Neuronal stem cell (in vitro differentiated cells): ENCODE measurements around the gene PRKN. TPM values are rescaled to one million over a fixed set of nuclear protein-coding genes. Genes with fewer than 3 reads are reported as not detected.

Experiments used
- DNase-seq: peaks from one replicate; pipeline ENCODE4 v3.0.0-alpha.2; 2013; ENCODE audit warnings: low spot score
- H2AFZ ChIP-seq: one replicate; pipeline ENCODE4 v1.6.1; 2013; ENCODE audit warnings: mild to moderate bottlenecking, low read length, inconsistent platforms
- H2AK5ac ChIP-seq: 2 replicates; pipeline ENCODE4 v1.6.1; 2013; ENCODE audit warnings: low read depth, mild to moderate bottlenecking, inconsistent platforms, low read length, moderate library complexity, mixed read lengths
- H2BK120ac ChIP-seq: 2 replicates; pipeline ENCODE4 v1.6.1; 2013; ENCODE audit warnings: low read depth, mild to moderate bottlenecking, inconsistent platforms, low read length, moderate library complexity, mixed read lengths
- H2BK12ac ChIP-seq: one replicate; pipeline ENCODE4 v1.6.1; 2013; ENCODE audit warnings: low read length, inconsistent platforms
- H2BK15ac ChIP-seq: 2 replicates; pipeline ENCODE4 v1.6.1; 2013; ENCODE audit warnings: mild to moderate bottlenecking, low read length, inconsistent platforms, mixed read lengths
- H2BK5ac ChIP-seq: one replicate; pipeline ENCODE4 v1.6.1; 2013; ENCODE audit warnings: inconsistent platforms, mild to moderate bottlenecking, low read length, moderate library complexity
- H3K14ac ChIP-seq: one replicate; pipeline ENCODE4 v1.6.1; 2013; ENCODE audit warnings: low read length, inconsistent platforms
- H3K18ac ChIP-seq: 2 replicates; pipeline ENCODE4 v1.6.1; 2013; ENCODE audit warnings: low read length, inconsistent platforms
- H3K23ac ChIP-seq: 2 replicates; pipeline ENCODE4 v1.6.1; 2013; ENCODE audit warnings: low read depth, mild to moderate bottlenecking, mixed read lengths, low read length, inconsistent platforms; ENCODE audit not compliant: poor library complexity
- H3K27ac ChIP-seq: replicated peaks from 3 replicates; pipeline ENCODE4 v1.5.1; 2013; ENCODE audit warnings: low read length, inconsistent platforms
- H3K27me3 ChIP-seq, 3 experiments: 2 replicates each; pipeline ENCODE4 v1.6.1; 2013; ENCODE audit warnings: low read length in 3 of 3, mild to moderate bottlenecking in 2 of 3, inconsistent platforms in 1 of 3, low read depth in 1 of 3, mixed read lengths in 1 of 3, moderate library complexity in 1 of 3; ENCODE audit not compliant: control insufficient read depth in 3 of 3, insufficient read depth in 3 of 3
- H3K36me3 ChIP-seq, 2 donors: replicated peaks in 1 of 2; 2 replicates each; pipeline ENCODE4 v1.6.1; 2013; ENCODE audit warnings: low read length in 2 of 2; ENCODE audit not compliant: control insufficient read depth in 2 of 2, insufficient read depth in 2 of 2
- H3K4ac ChIP-seq: 2 replicates; pipeline ENCODE4 v1.6.1; 2013; ENCODE audit warnings: inconsistent platforms, mild to moderate bottlenecking, low read length, moderate library complexity
- H3K4me1 ChIP-seq, 2 donors: 1 replicate in 1 of 2; 2 replicates in 1 of 2; pipeline ENCODE4 v1.6.1; 2013; ENCODE audit warnings: low read length in 2 of 2, low read depth in 1 of 2; ENCODE audit not compliant: control insufficient read depth in 2 of 2, insufficient read depth in 1 of 2
- H3K4me2 ChIP-seq: one replicate; pipeline ENCODE4 v1.6.1; 2013; ENCODE audit warnings: mild to moderate bottlenecking, low read length, inconsistent platforms; ENCODE audit not compliant: insufficient read depth, poor library complexity, severe bottlenecking
- H3K4me3 ChIP-seq, 2 donors: 2 replicates each; pipeline ENCODE4 v1.5.1; 2013; ENCODE audit warnings: low read length in 2 of 2, mild to moderate bottlenecking in 2 of 2, inconsistent platforms in 1 of 2, moderate library complexity in 1 of 2
- H3K79me1 ChIP-seq: one replicate; pipeline ENCODE4 v1.6.1; 2013; ENCODE audit warnings: low read depth, mild to moderate bottlenecking, inconsistent platforms, low read length, moderate library complexity
- H3K9ac ChIP-seq: one replicate; pipeline ENCODE4 v1.6.1; 2013; ENCODE audit warnings: mild to moderate bottlenecking, low read depth, low read length, inconsistent platforms; ENCODE audit not compliant: poor library complexity
- H3K9me3 ChIP-seq, 2 donors: replicated peaks in 1 of 2; 2 replicates each; pipeline versions ENCODE3 to v1.6.1; 2013; ENCODE audit warnings: low read length in 2 of 2, mild to moderate bottlenecking in 2 of 2, inconsistent platforms in 1 of 2, low read depth in 1 of 2, mixed read lengths in 1 of 2, moderate library complexity in 1 of 2; ENCODE audit not compliant: control insufficient read depth in 2 of 2, insufficient read depth in 1 of 2
- H4K8ac ChIP-seq: one replicate; pipeline ENCODE4 v1.6.1; 2013; ENCODE audit warnings: low read depth, mild to moderate bottlenecking, inconsistent platforms, low read length, moderate library complexity
- H4K91ac ChIP-seq: one replicate; pipeline ENCODE4 v1.6.1; 2013; ENCODE audit warnings: low read length, low read depth, mild to moderate bottlenecking, inconsistent platforms; ENCODE audit not compliant: poor library complexity
- WGBS, 2 donors: extraction: QIAGEN DNeasy Blood & Tissue Kit; methylation state at CpG; one replicate each; pipeline ENCODE4 v1.1.7; 2013; ENCODE audit warnings: missing lambda C conversion rate in 2 of 2, mixed read lengths in 1 of 2; ENCODE audit not compliant: insufficient read length in 2 of 2, insufficient replicate concordance in 1 of 2; ENCODE audit errors: extremely low coverage in 2 of 2; 5-methylcytosine and 5-hydroxymethylcytosine counted together
- polyA plus RNA-seq, 2 experiments: library from polyadenylated mRNA; stranded (reverse); fragments of 200-250 nt; gene quantifications; one replicate each; pipeline ENCODE4 v1.2.3, GENCODE V29; 2013

Gene PRKN
- 2.9 TPM for polyA plus RNA-seq (2013, experiment 1 of 2)
- 3.2 TPM for polyA plus RNA-seq (2013, experiment 2 of 2)

DNA sequence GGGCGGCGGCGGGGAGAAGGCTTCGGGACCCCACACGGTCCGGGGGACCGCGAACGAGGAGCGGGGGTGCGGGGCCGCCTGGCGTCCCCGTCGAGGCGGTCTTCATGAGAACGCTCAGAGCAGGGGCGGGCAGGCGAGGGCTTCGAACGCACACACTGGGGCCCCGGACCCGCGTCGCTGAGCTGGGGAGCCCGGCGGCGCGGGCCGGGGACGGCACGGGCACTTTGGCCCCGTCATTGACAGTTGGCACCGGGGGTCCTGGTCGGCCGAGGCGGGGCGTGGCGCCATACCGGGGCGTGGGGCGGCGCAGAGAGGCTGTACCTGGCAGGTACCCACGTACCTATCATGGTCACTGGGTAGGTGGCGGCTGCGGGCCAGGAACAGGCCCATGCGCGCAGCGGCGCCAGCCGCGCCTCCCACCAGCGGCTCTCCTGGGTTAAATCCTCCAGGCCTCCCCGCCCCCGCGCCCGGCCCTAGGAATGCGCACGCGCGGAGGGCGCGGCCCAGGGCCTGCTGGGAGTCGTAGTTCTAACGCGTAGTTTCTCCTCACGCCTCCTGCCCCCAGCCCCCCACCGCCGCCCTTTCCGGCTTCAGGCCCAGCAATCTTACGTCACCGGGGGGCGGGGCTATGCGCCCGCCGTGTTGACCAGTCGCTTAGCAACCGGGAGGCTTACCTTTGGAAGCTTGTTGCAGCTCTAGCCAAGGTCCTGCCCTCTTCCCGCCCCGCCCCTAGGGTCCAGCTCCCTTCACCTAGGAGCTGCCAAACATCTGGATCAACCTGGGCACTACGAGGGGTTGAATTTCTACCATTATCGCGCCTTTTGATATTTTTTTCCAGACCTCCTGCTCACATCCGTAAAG lies at the start of gene PRKN, which contains the start of gene PACRG:
PRKN (minus strand) TSS at position 445 of the 861 bp plus-strand sequence.
PACRG (plus strand) TSS at position 653 of the 861 bp plus-strand sequence.
- Histone ChIP-seq H2BK120ac (no peak within 1 kb of the TSS), H2AK5ac (no peak within 1 kb of the TSS), H3K27ac (peak within 1 kb of the TSS; percentile 31), H3K36me3 (no peaks in the 10 kb centered on the region), H2BK5ac (peak within 1 kb of the TSS; percentile 75), H2BK15ac (peak within 1 kb of the TSS; percentile 35), H3K4me3 (peak within 1 kb of the TSS; percentile 84 to 95), H3K27me3 (no peaks in the 10 kb centered on the region), H3K4me2 (peak within 1 kb of the TSS; percentile 69), H3K4me1 (peaks cover 8 to 14% of the 10 kb centered on the region in 2 donors), H2BK12ac (no peak within 1 kb of the TSS), H4K8ac (peak within 1 kb of the TSS; percentile 86), H4K91ac (no peak within 1 kb of the TSS), H3K18ac (peak within 1 kb of the TSS; percentile 95), H2AFZ (peak within 1 kb of the TSS; percentile 95), H3K23ac (peak within 1 kb of the TSS; percentile 80), H3K9me3 (no peaks in the 10 kb centered on the region), H3K9ac (peak within 1 kb of the TSS; percentile 97), H3K4ac (no peak within 1 kb of the TSS), H3K79me1 (no peaks in the 10 kb centered on the region), H3K14ac (peak within 1 kb of the TSS; percentile 71)
- peak; percentile 99 for DNase-seq
- WGBS, 2 donors = no CpG with 5 or more reads among the region's 84 CpGs

DNA sequence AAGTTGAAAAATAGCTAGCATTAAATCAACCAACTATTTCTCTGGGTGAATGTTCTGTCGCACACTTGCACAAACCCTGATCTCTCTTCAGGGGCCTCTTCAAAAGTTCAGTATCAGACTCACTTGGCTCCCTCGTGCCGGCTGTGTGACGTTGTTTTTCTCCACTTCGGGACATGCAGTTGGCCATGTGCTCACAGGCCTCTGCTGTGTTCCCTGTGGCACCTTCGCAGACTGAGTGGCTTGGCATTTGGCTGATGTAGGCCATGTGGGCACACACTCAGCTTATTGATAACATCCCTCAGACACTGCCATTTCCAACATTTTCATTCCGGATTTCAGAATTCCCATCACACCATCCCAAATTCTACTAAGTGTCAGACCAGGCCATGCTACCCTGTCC lies 49.5 kb upstream of the PRKN start:
- H2BK15ac ChIP-seq = no peak overlapping the region
- H3K4me2 ChIP-seq = no peak overlapping the region

DNA sequence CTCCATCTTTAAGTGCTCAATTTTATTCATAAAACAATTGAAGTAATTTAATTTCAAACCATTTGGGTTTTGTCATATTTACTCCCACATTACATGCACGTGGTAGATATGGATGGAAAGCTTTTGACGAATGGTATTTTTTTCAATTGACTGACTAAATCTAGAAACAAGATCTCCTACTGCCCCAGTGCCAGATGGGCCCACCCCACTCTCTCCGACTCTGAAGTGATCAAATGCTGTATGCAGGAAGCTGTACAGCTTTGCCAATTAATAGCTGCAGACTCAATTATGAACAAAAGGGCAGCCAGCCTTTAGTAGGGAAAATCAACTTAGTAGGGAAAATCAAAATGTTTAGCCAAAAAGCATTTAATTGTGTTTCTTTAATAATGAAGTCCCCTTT lies 46.4 kb upstream of the PRKN start:
- no peak overlapping the region for H3K4me3 ChIP-seq

More for the DNA sequence above, 49.5 kb upstream of the PRKN start:
- Histone ChIP-seq H3K18ac (peak overlapping the region; percentile 87), H4K8ac (no peak overlapping the region), H3K14ac (no peak overlapping the region), H4K91ac (peak overlapping the region; percentile 77), H3K27me3 (no peaks in the 10 kb centered on the region), H2AFZ (no peak overlapping the region), H3K27ac (no peak overlapping the region), H3K79me1 (no peaks in the 10 kb centered on the region), H3K9ac (no peak overlapping the region), H2BK5ac (no peak overlapping the region), H3K4ac (no peak overlapping the region), H3K4me3 (no peak overlapping the region), H3K36me3 (no peaks in the 10 kb centered on the region), H2BK12ac (no peak overlapping the region), H3K23ac (no peak overlapping the region), H2AK5ac (no peak overlapping the region), H2BK120ac (no peak overlapping the region), H3K9me3 (peaks cover 0 to 7% of the 10 kb centered on the region in 2 donors), H3K4me1 (peaks cover 7% of the 10 kb centered on the region in 2 donors)
- DNase-seq = no peak
- no CpG with 5 or more reads among the region's 7 CpGs for WGBS, 2 donors

DNA sequence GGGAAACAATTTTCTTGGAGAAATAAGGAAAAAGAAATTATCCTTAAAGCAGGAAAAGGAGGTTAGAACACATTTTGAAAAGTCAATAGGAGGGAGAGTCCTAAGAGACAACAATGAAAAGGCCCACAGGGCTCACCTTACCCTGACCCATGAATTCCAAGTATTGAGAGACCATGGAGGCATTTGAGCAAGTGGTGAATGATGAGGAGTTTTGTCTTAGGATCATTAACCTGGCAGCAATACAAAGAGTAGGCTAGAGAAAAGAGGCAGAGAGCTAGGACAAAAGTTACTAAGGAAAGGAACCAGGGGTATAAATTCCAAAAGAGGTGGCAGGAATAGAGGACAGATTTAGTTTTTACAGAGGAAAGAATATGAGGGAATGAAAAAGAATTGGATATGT lies 44.9 kb upstream of the PRKN start:
- Histone ChIP-seq H3K27ac (no peak overlapping the region), H3K4ac (no peak overlapping the region), H2BK120ac (no peak overlapping the region), H3K18ac (no peak overlapping the region), H3K4me2 (no peak overlapping the region), H3K36me3 (no peaks in the 10 kb centered on the region), H2AK5ac (no peak overlapping the region), H2AFZ (no peak overlapping the region), H2BK15ac (no peak overlapping the region), H3K14ac (no peak overlapping the region), H3K4me1 (peaks cover 8 to 11% of the 10 kb centered on the region in 2 donors), H4K8ac (no peak overlapping the region), H3K9me3 (no peaks in the 10 kb centered on the region), H4K91ac (no peak overlapping the region), H3K79me1 (no peaks in the 10 kb centered on the region), H3K27me3 (no peaks in the 10 kb centered on the region), H2BK12ac (no peak overlapping the region), H3K23ac (no peak overlapping the region), H3K4me3 (no peak overlapping the region), H2BK5ac (no peak overlapping the region), H3K9ac (no peak overlapping the region)
- peak; percentile 63 for DNase-seq

More for the DNA sequence above, 46.4 kb upstream of the PRKN start:
- no peaks in the 10 kb centered on the region for H3K79me1 ChIP-seq
- no peak overlapping the region for H3K27ac ChIP-seq
- no peak overlapping the region for H2BK12ac ChIP-seq
- H4K8ac ChIP-seq = no peak overlapping the region
- H3K27me3 ChIP-seq = no peaks in the 10 kb centered on the region
- no peak overlapping the region for H2AK5ac ChIP-seq
- no peak overlapping the region for H2BK120ac ChIP-seq
- peaks cover 8 to 11% of the 10 kb centered on the region in 2 donors for H3K4me1 ChIP-seq
- no peak overlapping the region for H2BK15ac ChIP-seq
- no peaks in the 10 kb centered on the region for H3K9me3 ChIP-seq
- H3K9ac ChIP-seq = no peak overlapping the region
- H3K18ac ChIP-seq = no peak overlapping the region
- no peak for DNase-seq
- H3K14ac ChIP-seq = no peak overlapping the region
- H3K23ac ChIP-seq = no peak overlapping the region
- H2AFZ ChIP-seq = no peak overlapping the region
- no peak overlapping the region for H2BK5ac ChIP-seq
- WGBS, 2 donors = no CpG with 5 or more reads among the region's 3 CpGs
- no peak overlapping the region for H3K4me2 ChIP-seq
- H4K91ac ChIP-seq = no peak overlapping the region
- H3K36me3 ChIP-seq = no peaks in the 10 kb centered on the region
- H3K4ac ChIP-seq = no peak overlapping the region
